Activated CD8-positive, alpha-beta memory T cell treated with anti-CD3 and anti-CD28 coated beads, Interleukin-2, amount 50 U/mL, for 24 hours (primary cell): Measurements from ENCODE around the gene FYB2.

Experiments used
- DNase-seq: peaks from one replicate; pipeline ENCODE4 v3.0.0-alpha.2; 2020; ENCODE audit errors: extremely low read depth

The FYB2 gene

DNA sequence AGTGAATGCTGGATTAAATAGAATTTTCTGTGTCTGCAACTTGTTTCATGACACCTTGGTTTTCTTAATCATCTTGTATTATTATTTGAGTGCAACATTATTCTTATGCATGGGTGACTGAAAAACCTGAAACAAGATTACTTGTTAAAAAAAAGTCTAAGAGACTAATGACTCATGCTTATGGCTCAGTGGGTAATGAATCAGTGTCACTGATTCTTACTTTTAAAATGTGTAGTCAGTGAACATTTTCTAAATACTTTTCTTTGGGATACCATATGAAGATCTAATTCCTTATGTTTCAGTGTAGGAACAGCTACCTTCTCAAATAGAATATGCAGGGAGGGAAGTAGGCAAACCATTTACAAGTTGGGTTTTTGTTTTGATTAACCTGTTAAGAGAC is 108.6 kb downstream of the FYB2 start:
- no peak for DNase-seq

DNA sequence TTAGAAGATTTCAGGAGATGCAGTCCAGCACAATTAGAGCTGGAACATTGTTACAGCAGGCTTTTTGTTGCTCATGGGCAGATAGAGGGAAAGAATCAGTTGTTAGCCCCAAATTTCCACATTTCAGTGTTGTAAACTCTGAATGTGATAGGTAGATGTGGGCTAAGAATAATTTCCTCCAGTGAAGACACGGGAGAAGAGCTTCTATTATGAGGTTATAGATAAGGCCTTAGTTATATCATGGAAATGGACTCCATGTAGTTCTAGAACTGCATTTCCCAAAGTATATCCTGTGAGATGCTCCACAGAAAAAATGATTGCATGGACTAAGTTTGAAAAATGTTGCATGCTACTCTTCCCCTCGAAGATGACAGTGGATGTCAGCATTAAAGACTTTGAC is 109.2 kb downstream of the FYB2 start:
- no peak for DNase-seq

DNA sequence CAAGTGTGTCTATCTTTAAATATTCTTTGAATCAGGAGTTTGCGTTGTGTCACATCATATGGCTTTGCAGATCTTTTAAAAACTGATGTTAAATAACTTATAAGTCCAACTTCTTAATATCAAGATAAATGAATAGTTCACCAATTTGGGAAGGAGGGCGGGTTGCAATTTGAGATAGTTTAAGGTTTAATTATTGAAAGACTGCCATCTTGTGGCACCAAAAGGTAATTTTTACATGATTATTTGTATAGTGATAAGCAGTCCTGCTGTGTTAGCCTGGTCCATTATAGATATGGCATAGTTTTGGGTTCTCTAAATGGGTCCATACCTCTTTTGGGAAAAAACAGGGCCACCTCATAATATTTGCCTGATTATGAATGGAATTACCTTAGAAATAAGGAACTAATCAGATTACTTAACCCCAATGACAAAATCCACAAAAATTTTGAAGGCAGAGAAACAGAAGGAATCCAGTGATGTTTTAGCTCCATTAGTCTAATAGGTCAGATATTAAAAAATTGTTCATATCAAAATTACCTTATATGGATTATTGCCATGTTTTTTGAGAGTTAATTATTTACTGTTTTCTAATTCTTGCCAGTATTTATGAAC is 109.8 kb downstream of the FYB2 start:
- DNase-seq = no peak

DNA sequence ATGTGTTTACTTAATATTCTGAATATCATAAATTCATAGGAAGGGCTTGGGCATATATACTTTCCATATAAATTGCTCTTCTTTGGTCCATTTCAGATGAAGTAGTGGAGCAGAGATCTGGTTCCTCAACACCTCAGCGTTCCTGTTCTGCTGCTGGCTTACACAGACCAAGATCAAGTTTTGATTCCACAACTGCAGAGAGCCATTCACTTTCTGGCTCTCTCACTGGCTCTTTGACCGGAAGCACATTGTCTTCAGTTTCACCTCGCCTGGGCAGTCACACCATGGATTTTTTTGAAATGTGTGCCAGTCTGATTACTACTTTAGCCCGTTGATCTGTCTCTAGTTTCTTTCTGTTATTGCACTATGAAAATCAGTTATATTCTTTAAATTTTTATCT is 111.8 kb downstream of the FYB2 start:
- DNase-seq = no peak

DNA sequence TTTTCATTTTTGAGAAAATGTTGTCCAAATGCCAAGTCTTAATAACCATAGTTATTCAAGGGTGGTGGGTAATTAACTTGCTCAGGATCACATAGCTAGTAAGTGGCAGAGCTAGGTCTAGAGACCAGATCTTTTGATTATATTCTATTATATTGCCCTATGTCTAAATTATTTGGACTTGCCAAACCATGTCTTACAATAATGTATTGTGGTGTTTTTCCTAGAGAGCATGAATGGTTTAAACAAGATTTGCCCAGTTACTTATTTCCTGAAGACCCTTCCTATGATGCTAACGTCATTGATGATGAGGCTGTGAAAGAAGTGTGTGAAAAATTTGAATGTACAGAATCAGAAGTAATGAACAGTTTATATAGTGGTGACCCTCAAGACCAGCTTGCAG is 115.5 kb downstream of the FYB2 start:
- DNase-seq = no peak

DNA sequence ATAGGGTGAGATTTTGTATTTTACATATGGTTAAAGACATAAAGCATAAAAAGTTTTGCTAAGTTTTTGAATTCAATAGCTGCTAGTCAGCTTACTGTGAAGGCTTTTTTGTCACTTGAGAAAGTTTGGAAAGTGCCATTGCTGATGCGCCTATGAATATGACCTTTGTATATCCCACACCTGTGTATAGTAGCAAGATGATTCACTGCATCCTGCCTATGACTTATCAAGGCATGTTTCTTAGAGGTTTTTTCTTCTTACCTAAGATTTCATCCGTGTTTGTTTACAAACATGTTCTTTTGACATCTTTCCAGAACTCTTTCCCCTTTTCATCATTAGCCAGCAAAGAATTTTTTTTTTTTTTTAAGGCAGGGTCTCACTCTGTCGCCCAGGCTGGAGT is 122.5 kb downstream of the FYB2 start:
- no peak for DNase-seq

DNA sequence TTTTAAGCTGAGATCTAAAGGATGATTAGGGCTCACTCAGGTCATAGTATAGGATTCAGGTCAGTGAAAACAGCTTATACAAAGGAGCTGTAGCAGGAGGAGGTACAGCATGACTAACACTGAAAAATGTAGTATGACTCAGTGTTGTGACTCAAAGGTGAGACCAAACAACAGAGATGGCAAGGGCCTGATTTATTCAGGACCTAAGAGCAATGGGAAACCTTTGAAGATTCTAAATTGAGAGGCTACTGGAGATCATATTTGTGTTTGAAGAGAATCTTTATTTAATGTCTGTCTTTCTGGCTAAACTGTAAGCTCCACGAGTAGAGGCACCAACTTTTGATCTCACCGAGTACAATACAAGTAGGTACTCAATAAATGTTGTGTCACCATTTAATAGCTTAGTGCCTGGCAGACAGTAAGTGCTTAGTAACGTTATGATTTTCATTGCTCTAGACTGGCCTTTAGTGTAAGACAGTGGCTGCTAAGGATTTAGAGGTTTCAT is 130.6 kb downstream of the FYB2 start:
- DNase-seq = no peak

DNA sequence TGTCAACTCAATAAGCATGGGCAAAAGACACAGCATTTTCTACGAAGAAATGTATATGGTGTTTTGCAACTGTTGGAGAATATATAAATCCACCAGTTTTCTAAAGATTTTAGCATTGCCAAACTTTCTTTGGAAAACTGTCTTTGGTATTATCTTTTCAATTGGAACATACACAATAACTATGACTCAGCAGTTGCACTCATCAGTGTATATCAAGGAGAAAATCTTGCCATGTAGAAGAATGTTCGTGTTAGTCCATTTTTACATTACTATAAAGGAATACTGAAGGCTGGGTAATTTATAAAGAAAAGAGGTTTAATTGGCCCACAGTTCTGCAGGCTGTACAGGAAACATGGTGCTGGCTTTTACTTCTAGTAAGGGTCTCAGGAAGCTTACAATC is 133.0 kb downstream of the FYB2 start:
- DNase-seq = no peak

DNA sequence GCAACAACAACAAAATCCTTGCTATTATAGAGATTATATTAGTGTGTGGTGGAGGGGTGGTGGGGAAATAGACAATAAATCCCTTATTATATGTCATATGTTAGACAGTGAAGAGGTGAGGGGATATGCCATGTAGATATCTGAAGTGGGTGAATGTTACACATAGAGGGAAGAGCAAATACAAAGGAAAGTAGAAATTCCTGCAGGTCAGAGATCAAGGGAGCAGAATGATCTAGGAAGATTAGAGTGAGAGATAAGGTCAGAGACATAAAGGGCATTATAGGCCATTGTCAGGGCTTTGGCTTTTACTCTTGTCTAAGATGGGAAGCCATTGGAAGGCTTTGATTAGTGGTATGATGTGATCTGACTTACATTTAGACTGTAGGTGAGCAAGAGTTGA is 135.6 kb downstream of the FYB2 start:
- DNase-seq = no peak

DNA sequence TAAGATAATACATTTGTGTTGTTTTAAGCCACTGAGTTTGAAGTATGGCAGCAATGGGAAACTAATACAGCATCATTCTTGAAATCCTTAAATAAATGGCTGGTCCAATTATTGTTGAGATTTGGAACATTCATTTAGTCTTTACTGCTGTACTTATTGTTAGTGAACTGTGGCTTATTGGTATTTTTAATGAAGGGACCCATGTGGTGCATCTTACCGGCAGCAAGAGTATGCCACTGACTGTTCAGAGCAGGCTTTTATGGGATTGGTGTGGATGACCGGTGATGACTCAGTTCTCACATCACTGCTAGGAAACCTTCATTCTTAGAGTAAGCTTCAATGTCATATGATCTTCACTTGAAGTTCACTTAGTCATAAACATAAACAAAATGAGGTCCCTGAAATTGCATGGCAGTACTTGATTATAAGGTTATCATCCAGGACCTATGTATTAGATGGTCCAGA is 142.6 kb downstream of the FYB2 start:
- DNase-seq = no peak

DNA sequence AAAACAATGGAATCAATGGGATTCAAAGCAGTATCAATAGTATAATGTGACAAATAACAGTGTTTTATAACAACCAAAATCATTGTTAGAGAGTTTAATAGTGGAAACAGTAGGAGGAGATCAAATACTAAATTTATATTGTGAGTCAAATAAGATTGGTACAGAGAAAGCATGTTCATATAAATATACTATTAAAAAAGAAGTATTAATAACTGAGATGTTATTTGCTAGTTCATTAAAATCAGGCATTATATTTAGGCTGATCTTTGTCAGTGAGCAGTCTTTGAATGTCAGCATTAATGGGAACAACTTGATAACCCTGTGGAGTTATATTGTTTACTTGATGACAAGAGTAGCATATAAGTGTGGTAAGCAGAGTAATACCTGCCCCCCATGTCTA is 143.4 kb downstream of the FYB2 start:
- no peak for DNase-seq

DNA sequence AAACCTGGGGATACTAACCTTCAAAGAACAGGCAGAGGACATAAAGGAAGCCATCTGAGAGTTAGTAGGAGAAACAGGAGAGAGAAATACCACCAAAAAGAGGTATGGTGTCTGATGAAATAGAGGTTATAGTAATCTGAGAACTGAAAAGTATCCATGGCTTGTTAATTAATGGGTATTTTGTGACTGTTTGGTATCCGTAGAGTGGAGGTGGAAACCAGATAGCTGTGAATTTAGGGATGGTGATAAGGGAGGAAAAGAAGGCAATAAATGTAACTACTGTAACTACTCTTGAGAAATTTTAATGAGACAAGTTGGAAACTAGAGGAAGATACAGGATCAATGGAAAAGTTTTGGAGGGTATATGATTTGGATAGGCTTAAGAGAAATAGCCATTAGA is 146.6 kb downstream of the FYB2 start:
- no peak for DNase-seq

DNA sequence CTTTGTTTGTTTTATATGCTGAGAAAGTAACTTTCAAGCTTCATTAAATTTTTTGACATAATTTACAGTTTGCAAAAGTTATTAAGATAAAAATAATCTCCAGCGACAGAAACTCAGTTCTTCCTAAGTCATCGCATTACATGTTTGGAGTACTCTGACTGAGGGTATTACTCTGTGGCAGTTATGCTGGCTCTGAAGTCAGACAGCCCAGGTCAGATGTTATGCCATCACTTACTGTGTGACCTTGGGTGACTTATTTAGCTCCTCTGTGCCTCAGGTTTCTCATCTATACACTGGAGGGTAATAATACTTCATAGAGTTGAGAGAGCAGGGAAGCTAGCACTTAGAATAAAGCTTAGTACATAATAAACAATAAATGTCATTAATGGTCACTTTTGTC is 147.7 kb downstream of the FYB2 start:
- no peak for DNase-seq

DNA sequence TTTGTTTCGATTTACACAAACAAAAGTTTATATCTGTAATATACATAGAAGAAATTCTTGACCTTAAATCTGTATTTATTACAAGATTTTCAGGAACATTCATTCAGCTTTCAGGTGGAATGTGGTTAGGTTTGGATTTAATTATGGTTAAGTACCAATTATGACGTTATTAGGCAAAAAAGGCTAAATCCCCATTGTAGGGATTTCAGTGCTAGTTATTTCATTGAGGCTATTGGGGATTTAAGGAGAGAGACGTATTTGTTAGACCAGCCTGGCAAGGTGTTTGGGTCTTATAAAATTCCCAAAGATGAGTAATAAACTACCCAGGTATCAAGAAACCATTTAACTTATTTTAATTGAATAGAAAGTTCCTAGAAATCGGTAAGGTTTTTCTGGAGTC is 148.1 kb downstream of the FYB2 start:
- DNase-seq = no peak

DNA sequence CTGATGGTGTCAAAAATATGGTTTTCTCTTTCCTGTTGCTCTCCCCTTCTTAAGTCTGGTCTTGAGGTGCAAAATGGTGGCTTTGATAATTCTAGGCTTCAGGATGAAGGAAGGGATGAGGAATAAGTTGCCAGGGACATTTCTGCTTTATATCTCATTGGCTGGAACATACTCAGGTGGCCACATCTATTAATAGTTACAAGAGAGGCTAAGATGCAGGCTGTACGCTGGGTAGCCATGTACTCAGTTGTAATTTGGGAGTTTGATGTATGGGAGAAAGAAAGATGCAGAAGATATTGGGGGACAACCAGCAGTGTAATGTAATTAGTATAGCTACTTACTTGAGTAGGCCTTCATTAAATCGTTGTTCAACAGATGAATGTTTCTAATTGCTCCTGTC is 148.9 kb downstream of the FYB2 start:
- DNase-seq = no peak
